BLaER1 treated with 17β-estradiol and CSF1 and Interleukin-3, amounts not matched to agents 10 nM and 100 nM (cell line): ENCODE measurements around the gene WHRN.
A peak's percentile ranks its signal among the peaks of the same experiment; 100 is the strongest.

Experiments
- H3K27ac ChIP-seq, 11 experiments: shearing (Covaris generic); formaldehyde crosslinking; 2 replicates each; pipeline ENCODE4 v1.8.1; 2022
- H3K27me3 ChIP-seq, 11 experiments: shearing (Covaris generic); formaldehyde crosslinking; 2 replicates each; pipeline ENCODE4 v1.8.1; 2022
- H3K36me3 ChIP-seq, 11 experiments: shearing (Covaris generic); formaldehyde crosslinking; 2 replicates each; pipeline ENCODE4 v1.8.1; 2022
- H3K4me1 ChIP-seq, 10 experiments: shearing (Covaris generic); formaldehyde crosslinking; 2 replicates each; pipeline ENCODE4 v1.8.1; 2022
- H3K4me2 ChIP-seq, 11 experiments: shearing (Covaris generic); formaldehyde crosslinking; 2 replicates each; pipeline ENCODE4 v1.8.1; 2022
- H3K4me3 ChIP-seq, 10 experiments: shearing (Covaris generic); formaldehyde crosslinking; 2 replicates each; pipeline ENCODE4 v1.8.1; 2022
- H3K9ac ChIP-seq, 11 experiments: shearing (Covaris generic); formaldehyde crosslinking; 2 replicates each; pipeline ENCODE4 v1.8.1; 2022
- H3K9me3 ChIP-seq, 11 experiments: shearing (Covaris generic); formaldehyde crosslinking; replicated peaks in 1 of 11; 2 replicates each; pipeline ENCODE4 v1.8.1; 2022
- H4K20me1 ChIP-seq, 11 experiments: shearing (Covaris generic); formaldehyde crosslinking; 2 replicates each; pipeline ENCODE4 v1.8.1; 2022
- Cebpa-rat ChIP-seq, 11 experiments: shearing (Covaris generic); IDR thresholded peaks; 2 replicates each; pipeline ENCODE4 v1.8.1; 2022

The WHRN gene

DNA sequence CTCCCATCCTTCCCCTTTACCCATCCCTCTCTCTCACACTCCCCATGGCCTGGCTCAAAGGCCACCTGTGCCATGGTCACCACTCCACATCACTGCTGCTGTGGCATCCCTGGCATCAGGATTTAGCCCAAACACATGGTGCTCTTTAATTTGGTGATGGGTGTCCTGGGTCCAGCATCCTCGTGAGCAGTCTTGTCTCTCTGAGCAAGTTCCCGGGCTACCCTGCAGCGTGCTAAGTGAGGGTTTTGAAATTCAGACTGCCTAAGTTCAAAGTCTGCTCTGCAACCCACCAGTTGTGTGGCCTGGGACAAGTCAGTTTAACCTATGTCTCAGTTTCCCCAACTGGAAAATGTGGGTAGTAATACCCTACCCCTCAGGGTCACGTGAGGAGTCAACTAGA is 39.9 kb downstream of the WHRN start:
- no peak overlapping the region for H3K9ac ChIP-seq
- peaks cover 5 to 14% (median 7%) of the 10 kb centered on the region in 10 experiments; a peak in 13 of 20 replicates for H3K4me1 ChIP-seq
- peaks cover 0 to 5% (median 0%) of the 10 kb centered on the region in 11 experiments; a peak in 2 of 22 replicates for H3K9me3 ChIP-seq
- H3K36me3 ChIP-seq, result no peaks in the 10 kb centered on the region
- no peak for TF ChIP-seq Cebpa-rat (IDR thresholded peaks at IDR 0.05)
- H3K4me3 ChIP-seq, result no peak overlapping the region
- no peak overlapping the region for H3K4me2 ChIP-seq
- no peak overlapping the region for H3K27ac ChIP-seq
- no peaks in the 10 kb centered on the region for H4K20me1 ChIP-seq
- no peaks in the 10 kb centered on the region for H3K27me3 ChIP-seq

DNA sequence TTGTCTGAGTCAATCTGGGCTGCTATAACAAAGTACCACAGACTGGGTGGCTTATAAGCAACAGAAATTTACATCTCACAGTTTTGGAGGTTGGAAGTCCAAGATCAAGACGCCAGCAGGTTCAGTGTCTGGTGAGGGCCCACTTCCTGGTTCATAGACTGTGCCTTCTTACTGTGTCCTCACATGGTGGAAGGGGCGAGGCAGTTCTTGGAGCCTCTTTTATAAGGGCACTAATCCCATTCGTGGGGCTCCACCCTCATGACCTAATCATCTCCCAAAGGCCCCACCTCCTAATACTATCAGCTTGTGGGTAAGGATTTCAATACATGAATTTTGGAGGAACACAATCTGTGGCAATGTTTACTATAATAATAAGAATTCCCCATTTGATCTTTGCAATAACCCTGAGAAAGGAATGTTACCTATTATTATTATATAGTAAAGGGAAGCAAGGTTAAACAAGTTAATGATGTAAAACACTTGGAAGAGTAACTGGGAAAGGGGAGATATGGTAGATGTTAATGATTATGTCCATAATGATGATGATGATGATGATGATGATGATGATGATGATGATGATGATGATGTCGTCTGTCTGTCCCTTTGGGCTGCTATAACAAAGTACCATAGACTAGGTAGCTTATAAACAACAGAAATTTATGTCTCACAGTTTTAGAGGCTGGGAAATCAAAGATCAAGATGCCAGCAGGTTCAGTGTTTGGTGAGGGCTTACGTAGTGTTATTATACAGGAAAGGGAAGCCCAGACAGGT is 40.8 kb downstream of the WHRN start:
- Histone ChIP-seq H3K9ac (no peak overlapping the region), H3K9me3 (peaks cover 0 to 4% (median 0%) of the 10 kb centered on the region in 11 experiments; a peak in 2 of 22 replicates), H3K27me3 (no peaks in the 10 kb centered on the region), H3K36me3 (no peaks in the 10 kb centered on the region), H3K4me3 (no peak overlapping the region), H4K20me1 (no peaks in the 10 kb centered on the region), H3K4me2 (no peak overlapping the region), H3K27ac (no peak overlapping the region), H3K4me1 (peaks cover 5 to 14% (median 7%) of the 10 kb centered on the region in 10 experiments; a peak in 13 of 20 replicates)
- TF ChIP-seq Cebpa-rat (IDR thresholded peaks at IDR 0.05), result no peak

DNA sequence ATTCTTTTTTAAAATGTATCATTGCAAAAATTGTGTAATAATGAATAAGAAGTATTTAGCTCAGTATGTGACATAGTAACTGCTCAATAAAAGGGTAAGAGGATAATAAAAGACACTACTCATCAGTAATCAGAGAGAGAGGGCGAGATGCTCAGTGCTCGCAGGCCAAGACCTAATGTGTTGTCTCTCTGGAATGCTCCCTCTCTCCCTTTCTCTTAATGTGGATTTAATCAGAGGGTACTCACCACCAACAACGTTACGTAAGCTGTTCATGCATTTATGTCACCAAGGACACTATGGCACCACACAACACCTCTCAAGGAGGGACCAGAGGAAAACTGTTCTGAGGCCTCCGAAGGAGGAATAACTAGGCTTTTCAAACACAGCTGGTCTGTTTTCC is 42.5 kb downstream of the WHRN start:
- 0 out of 22 replicates have a peak, but pooled peaks cover 0 to 4% (median 0%) of the 10 kb centered on the region in 11 experiments for H3K9me3 ChIP-seq
- H3K4me3 ChIP-seq, result no peak overlapping the region
- no peak overlapping the region for H3K4me2 ChIP-seq
- H4K20me1 ChIP-seq, result no peaks in the 10 kb centered on the region
- no peak overlapping the region for H3K9ac ChIP-seq
- no peaks in the 10 kb centered on the region for H3K27me3 ChIP-seq
- no peak for TF ChIP-seq Cebpa-rat (IDR thresholded peaks at IDR 0.05)
- H3K4me1 ChIP-seq, result peaks cover 5 to 13% (median 7%) of the 10 kb centered on the region in 10 experiments; a peak in 13 of 20 replicates
- H3K27ac ChIP-seq, result no peak overlapping the region
- no peaks in the 10 kb centered on the region for H3K36me3 ChIP-seq

DNA sequence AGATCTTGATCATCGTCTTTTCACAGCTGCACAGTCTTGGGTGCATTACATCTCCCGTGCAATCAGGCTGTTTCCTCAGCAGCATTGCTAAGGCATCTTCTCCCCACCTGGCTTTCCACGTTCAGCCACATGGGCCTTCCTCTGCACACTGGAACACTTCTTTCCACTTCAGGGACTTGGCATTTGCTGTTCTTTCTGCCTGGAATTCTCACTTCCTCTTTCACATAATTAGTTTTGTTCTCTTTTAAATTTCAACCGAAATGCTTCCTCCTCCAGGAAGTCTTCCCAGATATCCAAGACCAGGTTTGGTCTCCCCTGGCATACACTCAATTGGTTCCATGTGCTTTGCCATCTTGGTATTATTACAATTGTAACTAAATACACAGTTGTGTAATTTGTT is 43.8 kb downstream of the WHRN start:
- no peak overlapping the region for H3K9ac ChIP-seq
- H3K4me2 ChIP-seq, result peak overlapping the region in 5 of 11 experiments; percentile 15 to 31 (median 24); a peak in 5 of 22 replicates
- H3K4me3 ChIP-seq, result no peak overlapping the region
- TF ChIP-seq Cebpa-rat (IDR thresholded peaks at IDR 0.05), result no peak
- 0 out of 22 replicates have a peak, but pooled peaks cover 0 to 4% (median 0%) of the 10 kb centered on the region in 11 experiments for H3K9me3 ChIP-seq
- no peaks in the 10 kb centered on the region for H4K20me1 ChIP-seq
- no peaks in the 10 kb centered on the region for H3K36me3 ChIP-seq
- peaks cover 5 to 13% (median 7%) of the 10 kb centered on the region in 10 experiments; a peak in 13 of 20 replicates for H3K4me1 ChIP-seq
- H3K27me3 ChIP-seq, result no peaks in the 10 kb centered on the region
- no peak overlapping the region for H3K27ac ChIP-seq

DNA sequence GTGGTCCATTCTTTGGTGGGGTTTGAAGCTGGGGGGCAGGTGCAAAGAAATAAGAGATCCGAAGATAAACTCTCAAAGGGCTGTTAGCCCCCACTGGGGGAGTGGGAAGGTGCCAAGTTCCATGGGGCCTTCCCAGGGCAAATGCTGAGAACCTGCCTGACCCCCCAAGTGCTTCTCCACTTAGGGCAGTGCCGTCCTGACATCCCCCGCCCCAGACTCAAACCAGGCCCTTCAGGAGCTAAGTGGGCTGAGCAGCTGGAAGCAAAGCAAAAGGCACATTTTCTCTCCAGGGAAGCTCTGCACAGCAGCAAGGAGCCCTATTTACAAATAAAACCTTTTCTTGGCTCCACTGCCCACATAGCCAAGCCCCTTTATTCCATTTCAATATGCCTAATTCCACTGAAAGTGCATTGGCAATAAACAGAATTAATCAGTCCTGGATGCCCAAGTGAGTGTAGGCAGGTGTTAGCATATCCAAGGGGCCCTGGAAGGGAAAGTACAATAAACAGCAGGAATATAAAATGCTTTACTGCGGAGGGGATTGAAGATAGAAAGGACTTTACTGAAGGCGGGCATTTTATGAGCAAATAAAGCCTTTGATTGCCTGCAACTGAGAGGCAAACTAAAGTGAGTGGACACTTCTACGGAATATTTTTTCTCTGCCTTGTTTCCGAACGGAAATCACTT is 44.6 kb downstream of the WHRN start:
- H3K9ac ChIP-seq, result no peak overlapping the region
- 0 out of 22 replicates have a peak, but pooled peaks cover 0 to 4% (median 0%) of the 10 kb centered on the region in 11 experiments for H3K9me3 ChIP-seq
- peak overlapping the region in 2 of 11 experiments; percentile 22 to 24; a peak in 1 of 22 replicates for H3K4me2 ChIP-seq
- no peaks in the 10 kb centered on the region for H4K20me1 ChIP-seq
- no peak overlapping the region for H3K27ac ChIP-seq
- TF ChIP-seq Cebpa-rat (IDR thresholded peaks at IDR 0.05), result no peak
- no peaks in the 10 kb centered on the region for H3K36me3 ChIP-seq
- no peak overlapping the region for H3K4me3 ChIP-seq
- no peaks in the 10 kb centered on the region for H3K27me3 ChIP-seq
- H3K4me1 ChIP-seq, result peaks cover 5 to 13% (median 7%) of the 10 kb centered on the region in 10 experiments; a peak in 13 of 20 replicates

DNA sequence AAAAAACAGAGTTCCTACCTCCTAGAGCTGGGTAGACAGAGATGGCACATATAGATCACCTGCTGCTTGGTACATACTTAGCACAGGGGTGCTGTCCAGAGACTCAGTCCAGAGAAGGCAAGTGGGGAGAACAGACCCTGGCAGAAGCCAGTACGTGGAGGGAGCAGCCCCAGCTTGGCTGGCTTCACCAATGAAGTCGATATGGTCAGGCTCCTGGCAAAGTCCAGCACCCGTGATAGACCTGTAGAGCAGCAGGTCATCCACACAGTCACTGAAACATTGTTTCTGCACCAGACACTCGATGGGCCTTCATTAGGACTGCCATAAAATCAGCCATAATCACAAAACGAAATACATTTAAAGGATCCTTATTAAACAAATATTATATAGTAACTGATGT is 45.8 kb downstream of the WHRN start:
- Histone ChIP-seq H3K27me3 (no peaks in the 10 kb centered on the region), H3K4me2 (no peak overlapping the region), H4K20me1 (no peaks in the 10 kb centered on the region), H3K9me3 (0 out of 22 replicates have a peak, but pooled peaks cover 0 to 4% (median 0%) of the 10 kb centered on the region in 11 experiments), H3K36me3 (no peaks in the 10 kb centered on the region), H3K9ac (no peak overlapping the region), H3K4me3 (no peak overlapping the region), H3K27ac (no peak overlapping the region), H3K4me1 (peaks cover 5 to 13% (median 7%) of the 10 kb centered on the region in 10 experiments; a peak in 13 of 20 replicates)
- no peak for TF ChIP-seq Cebpa-rat (IDR thresholded peaks at IDR 0.05)

DNA sequence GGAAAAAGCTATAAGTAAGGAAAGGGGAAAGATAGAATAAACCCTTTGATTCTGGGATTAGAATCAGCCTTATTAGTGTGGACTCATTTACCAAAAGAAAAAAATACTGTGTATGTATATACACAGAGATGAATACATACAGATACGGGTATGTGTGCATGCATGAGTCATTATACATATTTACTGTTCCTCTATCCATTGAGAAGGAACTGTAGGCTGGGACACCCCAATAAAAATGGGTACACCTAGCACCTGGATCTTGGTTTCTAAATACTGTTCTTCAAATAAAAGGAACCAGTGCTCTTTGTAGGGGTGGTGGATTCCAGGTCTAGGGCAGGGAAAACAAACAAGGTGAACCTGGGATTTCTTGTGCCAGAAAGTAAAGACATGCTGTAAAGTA is 48.3 kb downstream of the WHRN start:
- Histone ChIP-seq H3K4me2 (no peak overlapping the region), H3K9ac (no peak overlapping the region), H3K36me3 (no peaks in the 10 kb centered on the region), H3K27ac (no peak overlapping the region), H3K27me3 (no peaks in the 10 kb centered on the region), H3K4me3 (no peak overlapping the region), H3K4me1 (peaks cover 16 to 26% (median 20%) of the 10 kb centered on the region in 10 experiments), H4K20me1 (no peaks in the 10 kb centered on the region), H3K9me3 (peaks cover 0 to 6% (median 0%) of the 10 kb centered on the region in 11 experiments; a peak in 2 of 22 replicates)
- no peak for TF ChIP-seq Cebpa-rat (IDR thresholded peaks at IDR 0.05)

DNA sequence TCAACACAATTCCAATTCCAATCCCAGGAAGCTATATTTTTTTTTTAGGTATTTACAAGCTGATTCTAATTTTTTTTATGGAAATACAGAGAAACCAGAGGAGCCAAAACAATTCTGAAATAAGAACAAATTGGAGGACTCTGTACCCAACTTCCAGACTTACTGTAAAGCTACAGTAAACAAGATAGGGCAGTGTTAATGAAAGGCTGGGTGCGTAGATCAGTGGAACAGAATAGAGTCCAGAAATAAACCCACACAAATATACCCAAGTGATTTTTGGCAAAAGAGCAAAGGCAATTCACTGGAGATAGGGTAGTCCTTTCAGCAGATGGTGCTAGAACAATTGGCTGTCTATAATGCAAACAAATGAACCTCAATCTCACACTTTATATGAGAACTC is 50.6 kb downstream of the WHRN start:
- Histone ChIP-seq H3K4me3 (no peak overlapping the region), H3K9me3 (peaks cover 0 to 6% (median 0%) of the 10 kb centered on the region in 11 experiments; a peak in 2 of 22 replicates), H3K36me3 (no peaks in the 10 kb centered on the region), H4K20me1 (peaks cover 0 to 4% (median 0%) of the 10 kb centered on the region in 11 experiments; a peak in 1 of 22 replicates), H3K4me2 (no peak overlapping the region), H3K4me1 (peaks cover 8 to 28% (median 26%) of the 10 kb centered on the region in 10 experiments), H3K27ac (no peak overlapping the region), H3K9ac (no peak overlapping the region), H3K27me3 (no peaks in the 10 kb centered on the region)
- no peak for TF ChIP-seq Cebpa-rat (IDR thresholded peaks at IDR 0.05)
